ENCODE data around the gene TSGA10IP. TPM values are rescaled to one million over a fixed set of nuclear protein-coding genes. Genes with fewer than 3 reads are reported as not detected.

The TSGA10IP gene
- total RNA-seq = not detected

DNA sequence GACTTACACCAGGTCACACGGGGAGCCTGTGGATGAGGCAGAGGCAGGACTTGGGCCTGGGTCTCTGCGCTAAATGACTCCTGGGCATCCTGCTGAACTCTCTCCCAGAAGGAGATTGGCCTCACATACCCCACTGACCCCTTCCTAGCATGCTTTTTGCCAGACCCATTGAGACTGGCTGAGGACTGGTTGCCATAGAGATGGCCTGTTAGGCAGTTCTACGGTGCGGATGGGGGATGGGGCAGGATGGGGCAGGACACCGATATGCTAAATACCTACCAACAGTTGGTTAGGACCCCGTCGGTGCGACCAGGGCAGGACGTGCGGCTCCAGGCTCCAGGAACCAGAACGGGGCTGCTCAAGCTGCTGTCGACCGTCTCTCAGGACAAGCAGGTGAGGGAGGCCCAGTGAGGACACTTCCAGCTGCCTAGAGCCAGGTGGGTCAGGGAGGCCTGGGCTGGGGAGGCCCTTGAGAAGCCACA is at the start of gene TSGA10IP:
Gene TSGA10IP, plus strand, starts transcription at position 51 of the 482 bp plus-strand sequence. Its CDS starts 196 bp downstream, at position 247.
- TF ChIP-seq POLR2A (IDR thresholded peaks at IDR 0.05; ENCODE audit: low read depth) (no peak), POLR2AphosphoS5 (IDR thresholded peaks at IDR 0.05) (no peak), EP300 (IDR thresholded peaks at IDR 0.05) (no peak)
- TF ChIP-seq, protein P1, sequence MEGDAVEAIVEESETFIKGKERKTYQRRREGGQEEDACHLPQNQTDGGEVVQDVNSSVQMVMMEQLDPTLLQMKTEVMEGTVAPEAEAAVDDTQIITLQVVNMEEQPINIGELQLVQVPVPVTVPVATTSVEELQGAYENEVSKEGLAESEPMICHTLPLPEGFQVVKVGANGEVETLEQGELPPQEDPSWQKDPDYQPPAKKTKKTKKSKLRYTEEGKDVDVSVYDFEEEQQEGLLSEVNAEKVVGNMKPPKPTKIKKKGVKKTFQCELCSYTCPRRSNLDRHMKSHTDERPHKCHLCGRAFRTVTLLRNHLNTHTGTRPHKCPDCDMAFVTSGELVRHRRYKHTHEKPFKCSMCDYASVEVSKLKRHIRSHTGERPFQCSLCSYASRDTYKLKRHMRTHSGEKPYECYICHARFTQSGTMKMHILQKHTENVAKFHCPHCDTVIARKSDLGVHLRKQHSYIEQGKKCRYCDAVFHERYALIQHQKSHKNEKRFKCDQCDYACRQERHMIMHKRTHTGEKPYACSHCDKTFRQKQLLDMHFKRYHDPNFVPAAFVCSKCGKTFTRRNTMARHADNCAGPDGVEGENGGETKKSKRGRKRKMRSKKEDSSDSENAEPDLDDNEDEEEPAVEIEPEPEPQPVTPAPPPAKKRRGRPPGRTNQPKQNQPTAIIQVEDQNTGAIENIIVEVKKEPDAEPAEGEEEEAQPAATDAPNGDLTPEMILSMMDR (IDR thresholded peaks at IDR 0.05) = no peak
- H3K4me3 ChIP-seq = no peak within 1 kb of the TSS
- H3K36me3 ChIP-seq = no peaks in the 10 kb centered on the region
- no peak for DNase-seq (ENCODE audit: extremely low spot score)
- no peaks in the 10 kb centered on the region for H3K9me3 ChIP-seq
- H3K27ac ChIP-seq (replicated peaks in 1 of 4) = no peak within 1 kb of the TSS
- peaks cover 0 to 15% (median 0%) of the 10 kb centered on the region in 4 donors for H3K27me3 ChIP-seq
- intact Hi-C loops (cut with DNase I) = no loop called here
- 57% methylated on average over 6 of the region's 13 CpGs for WGBS
- no peaks in the 10 kb centered on the region for H3K4me1 ChIP-seq

- 94% methylated on average over 5 of the region's 5 CpGs for WGBS
- no peak for DNase-seq (ENCODE audit: extremely low spot score)
- Histone ChIP-seq H3K27ac (replicated peaks in 1 of 4) (no peak overlapping the region), H3K27me3 (peaks cover 0 to 11% (median 0%) of the 10 kb centered on the region in 4 donors), H3K4me1 (peaks cover 42 to 60% (median 53%) of the 10 kb centered on the region in 4 donors), H3K4me3 (no peak overlapping the region), H3K9me3 (no peaks in the 10 kb centered on the region), H3K36me3 (no peaks in the 10 kb centered on the region)
- TF ChIP-seq, protein P1 (IDR thresholded peaks at IDR 0.05) = no peak
- TF ChIP-seq POLR2AphosphoS5 (IDR thresholded peaks at IDR 0.05) (no peak), POLR2A (IDR thresholded peaks at IDR 0.05; ENCODE audit: low read depth) (no peak), EP300 (IDR thresholded peaks at IDR 0.05) (no peak)
- intact Hi-C loops (cut with DNase I) = no loop called here
Observed at GRCh38 chr11:65895482-65895981, 49.7 kb upstream of the TSGA10IP start.

- no peak for DNase-seq (ENCODE audit: extremely low spot score)
- TF ChIP-seq POLR2AphosphoS5 (IDR thresholded peaks at IDR 0.05) (no peak), POLR2A (IDR thresholded peaks at IDR 0.05; ENCODE audit: low read depth) (no peak), EP300 (IDR thresholded peaks at IDR 0.05) (no peak)
- TF ChIP-seq, protein P1 (IDR thresholded peaks at IDR 0.05) = no peak
- H3K36me3 ChIP-seq = no peaks in the 10 kb centered on the region
- peaks cover 46 to 58% (median 51%) of the 10 kb centered on the region in 4 donors for H3K4me1 ChIP-seq
- no peak overlapping the region for H3K27ac ChIP-seq (replicated peaks in 1 of 4)
- intact Hi-C loops (cut with DNase I) = no loop called here
- H3K27me3 ChIP-seq = peaks cover 0 to 11% (median 0%) of the 10 kb centered on the region in 4 donors
- H3K4me3 ChIP-seq = no peak overlapping the region
- WGBS = 92% methylated on average over 14 of the region's 14 CpGs
- no peaks in the 10 kb centered on the region for H3K9me3 ChIP-seq
Observed at GRCh38 chr11:65896034-65896999, 49.0 kb upstream of the TSGA10IP start.

DNA sequence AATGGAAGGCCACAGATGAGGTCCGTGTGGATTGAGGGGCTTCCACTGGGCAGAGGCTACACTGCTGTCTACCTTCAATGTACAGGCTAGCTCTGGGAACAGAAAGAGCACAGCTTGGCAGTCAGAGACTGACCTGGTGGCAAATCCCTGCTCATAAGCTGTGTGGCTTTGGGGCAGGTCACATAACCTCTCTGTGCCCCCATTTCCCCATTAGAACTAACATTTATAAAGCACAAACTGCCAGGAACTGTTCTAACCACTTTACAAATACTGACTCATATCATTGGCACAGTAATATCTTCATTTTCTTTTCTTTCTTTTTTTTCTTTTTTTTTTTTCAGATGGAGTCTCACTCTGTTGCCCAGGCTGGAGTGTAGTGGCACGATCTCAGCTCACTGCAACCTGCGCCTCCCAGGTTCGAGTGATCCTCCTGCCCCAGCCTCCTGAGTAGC is 48.2 kb upstream of the TSGA10IP start:
- no peak for DNase-seq (ENCODE audit: extremely low spot score)
- intact Hi-C loops (cut with DNase I) = no loop called here
- WGBS = 95% methylated on average over 4 of the region's 4 CpGs
- Histone ChIP-seq H3K4me1 (peaks cover 41 to 50% (median 44%) of the 10 kb centered on the region in 4 donors), H3K9me3 (no peaks in the 10 kb centered on the region), H3K27ac (replicated peaks in 1 of 4) (no peak overlapping the region), H3K36me3 (no peaks in the 10 kb centered on the region), H3K4me3 (no peak overlapping the region), H3K27me3 (peaks cover 0 to 11% (median 0%) of the 10 kb centered on the region in 4 donors)
- TF ChIP-seq POLR2AphosphoS5 (IDR thresholded peaks at IDR 0.05) (no peak), EP300 (IDR thresholded peaks at IDR 0.05) (no peak), POLR2A (IDR thresholded peaks at IDR 0.05; ENCODE audit: low read depth) (no peak)
- TF ChIP-seq, protein P1 (IDR thresholded peaks at IDR 0.05) = no peak

All from esophagus muscularis mucosa (tissue), 4 donors.